Adipocyte (in vitro differentiated cells): ENCODE measurements around the gene NDUFAF2.
A peak's percentile ranks its signal among the peaks of the same experiment; 100 is the strongest.
"Not testable (repeated sequence)": the region's sequence is repeated elsewhere in the genome, so short reads cannot be mapped to it uniquely, and the experiment has no call there.

Experiments used
- DNase-seq: peaks from one replicate; pipeline ENCODE4 v3.0.0-alpha.2; 2015; ENCODE audit warnings: low read depth
- H3K27me3 ChIP-seq: replicated peaks from 2 replicates; pipeline ENCODE4 v1.7.0; 2013; ENCODE audit warnings: mild to moderate bottlenecking, low read length, moderate library complexity; ENCODE audit not compliant: control insufficient read depth, insufficient read depth
- H3K36me3 ChIP-seq: 2 replicates; pipeline ENCODE4 v1.7.0; 2013; ENCODE audit warnings: low read length, mild to moderate bottlenecking, moderate library complexity; ENCODE audit not compliant: control insufficient read depth, insufficient read depth, severe bottlenecking
- H3K4me1 ChIP-seq: 2 replicates; pipeline ENCODE4 v1.7.0; 2013; ENCODE audit warnings: mild to moderate bottlenecking, low read length, moderate library complexity; ENCODE audit not compliant: control insufficient read depth, insufficient read depth
- H3K4me3 ChIP-seq: 2 replicates; pipeline ENCODE4 v1.7.0; 2013; ENCODE audit warnings: mild to moderate bottlenecking, low read length, moderate library complexity
- H3K9ac ChIP-seq: 2 replicates; pipeline ENCODE4 v1.7.0; 2013; ENCODE audit warnings: mild to moderate bottlenecking, low read length, moderate library complexity
- H3K9me3 ChIP-seq: 2 replicates; pipeline ENCODE4 v1.7.0; 2013; ENCODE audit warnings: mild to moderate bottlenecking, low read length, moderate library complexity; ENCODE audit not compliant: control insufficient read depth

The NDUFAF2 gene

GRCh38 chr5:61019642-61020041 lies 74.6 kb downstream of the NDUFAF2 start:
- Histone ChIP-seq H3K9me3 (no peaks in the 10 kb centered on the region), H3K4me3 (no peak overlapping the region), H3K9ac (no peak overlapping the region), H3K27me3 (no peaks in the 10 kb centered on the region), H3K4me1 (peaks cover 33% of the 10 kb centered on the region), H3K36me3 (no peaks in the 10 kb centered on the region)
- peak; percentile 22 for DNase-seq

GRCh38 chr5:61020415-61020814 lies 75.4 kb downstream of the NDUFAF2 start:
- H3K4me1 ChIP-seq: peaks cover 33% of the 10 kb centered on the region
- H3K36me3 ChIP-seq: no peaks in the 10 kb centered on the region
- H3K27me3 ChIP-seq: no peaks in the 10 kb centered on the region
- H3K9me3 ChIP-seq: no peaks in the 10 kb centered on the region
- no peak overlapping the region for H3K9ac ChIP-seq
- DNase-seq: no peak
- H3K4me3 ChIP-seq: no peak overlapping the region

- Histone ChIP-seq H3K4me1 (peaks cover 33% of the 10 kb centered on the region), H3K4me3 (peak overlapping the region; percentile 24), H3K9ac (peak overlapping the region; percentile 43), H3K27me3 (no peaks in the 10 kb centered on the region), H3K36me3 (no peaks in the 10 kb centered on the region), H3K9me3 (no peaks in the 10 kb centered on the region)
- DNase-seq: peak; percentile 60
Observed at GRCh38 chr5:61023131-61023530, 78.1 kb downstream of the NDUFAF2 start.

- Histone ChIP-seq H3K9ac (no peak overlapping the region), H3K4me3 (no peak overlapping the region), H3K4me1 (peaks cover 16% of the 10 kb centered on the region), H3K27me3 (no peaks in the 10 kb centered on the region), H3K36me3 (no peaks in the 10 kb centered on the region), H3K9me3 (no peaks in the 10 kb centered on the region)
- no peak for DNase-seq
Observed at GRCh38 chr5:61026004-61026403, 81.0 kb downstream of the NDUFAF2 start.

DNA sequence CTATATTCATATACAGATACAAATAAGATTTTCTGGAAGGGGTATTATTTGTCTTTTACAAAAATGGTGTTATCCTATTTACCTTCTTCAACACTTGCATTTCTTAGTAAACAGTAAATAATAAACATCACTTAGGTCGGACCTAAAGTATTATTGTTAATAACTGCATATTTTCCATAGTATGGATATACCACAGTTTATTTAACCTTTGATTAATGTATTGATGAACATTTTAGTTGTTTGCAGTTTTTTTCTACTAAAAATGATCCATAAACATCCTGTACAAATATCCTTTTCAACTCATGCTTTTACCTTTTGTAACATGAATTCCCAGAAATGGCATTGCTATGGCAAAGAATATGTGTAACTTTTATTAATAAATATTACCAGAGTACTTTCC lies 83.4 kb downstream of the NDUFAF2 start:
- no peaks in the 10 kb centered on the region for H3K27me3 ChIP-seq
- DNase-seq: no peak

GRCh38 chr5:61029456-61030162 lies 84.6 kb downstream of the NDUFAF2 start:
- no peak overlapping the region for H3K4me3 ChIP-seq
- DNase-seq: peak; percentile 23
- H3K4me1 ChIP-seq: no peaks in the 10 kb centered on the region
- H3K27me3 ChIP-seq: no peaks in the 10 kb centered on the region
- no peak overlapping the region for H3K9ac ChIP-seq
- no peaks in the 10 kb centered on the region for H3K9me3 ChIP-seq
- H3K36me3 ChIP-seq: no peaks in the 10 kb centered on the region

More for the DNA sequence above, 83.4 kb downstream of the NDUFAF2 start:
- Histone ChIP-seq H3K9ac (no peak overlapping the region), H3K9me3 (no peaks in the 10 kb centered on the region), H3K4me3 (no peak overlapping the region), H3K36me3 (no peaks in the 10 kb centered on the region), H3K4me1 (peaks cover 4% of the 10 kb centered on the region)

DNA sequence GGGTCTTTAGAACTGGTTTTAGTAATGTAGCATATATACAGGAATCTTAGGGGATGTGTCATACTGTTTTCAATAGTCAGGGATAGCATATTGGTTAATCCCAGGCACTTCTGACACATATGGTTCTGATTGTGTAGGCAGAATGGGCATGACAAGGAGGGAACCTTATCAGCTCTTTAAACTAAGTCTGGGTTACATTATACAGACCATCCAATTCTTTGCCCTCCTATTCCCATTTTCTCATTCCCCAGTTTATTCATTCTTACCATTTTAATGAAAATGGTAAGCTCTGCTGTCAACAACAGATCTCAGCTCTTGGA lies 85.1 kb downstream of the NDUFAF2 start:
- Histone ChIP-seq H3K9me3 (no peaks in the 10 kb centered on the region), H3K9ac (no peak overlapping the region), H3K27me3 (no peaks in the 10 kb centered on the region), H3K4me3 (no peak overlapping the region), H3K36me3 (no peaks in the 10 kb centered on the region), H3K4me1 (no peaks in the 10 kb centered on the region)
- DNase-seq: peak; percentile 77

DNA sequence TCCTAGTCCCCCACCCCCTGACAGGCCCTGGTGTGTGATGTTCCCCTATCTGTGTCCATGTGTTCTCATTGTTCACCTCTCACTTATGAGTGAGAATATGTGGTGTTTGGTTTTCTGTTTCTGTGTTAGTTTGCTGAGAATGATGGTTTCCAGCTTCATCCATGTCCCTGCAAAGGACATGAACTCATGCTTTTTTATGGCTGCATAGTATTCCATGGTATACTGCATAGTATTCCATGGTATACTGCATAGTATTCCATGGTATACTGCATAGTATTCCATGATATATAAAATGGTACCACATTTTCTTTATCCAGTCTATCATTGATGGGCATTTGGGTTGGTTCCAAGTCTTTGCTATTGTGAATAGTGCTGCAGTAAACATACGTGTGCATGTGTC lies 86.3 kb downstream of the NDUFAF2 start:
- not testable (repeated sequence) for H3K36me3 ChIP-seq, DNase-seq, H3K4me3 ChIP-seq, H3K27me3 ChIP-seq, H3K9ac ChIP-seq, H3K9me3 ChIP-seq, H3K4me1 ChIP-seq

DNA sequence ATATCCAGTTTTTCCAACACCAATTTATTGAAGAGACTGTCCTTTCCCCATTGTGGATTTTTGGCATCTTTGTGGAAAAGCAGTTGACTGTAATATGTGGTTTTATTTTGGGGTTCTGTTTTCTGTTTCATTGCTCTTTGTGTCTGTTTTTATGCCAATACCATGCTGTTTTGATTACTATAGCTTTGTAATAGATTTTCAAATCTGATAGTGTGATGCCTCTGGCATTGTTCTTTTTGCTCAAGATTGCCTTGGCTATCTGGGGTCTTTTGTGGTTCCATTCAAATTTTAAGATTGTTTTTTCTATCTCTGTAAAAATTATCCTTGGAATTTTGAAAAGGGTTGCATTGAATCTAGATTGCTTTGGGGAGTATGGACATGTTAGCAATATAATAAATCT lies 99.5 kb downstream of the NDUFAF2 start:
- H3K9me3 ChIP-seq: peaks cover 6% of the 10 kb centered on the region
- no peak overlapping the region for H3K9ac ChIP-seq
- no peaks in the 10 kb centered on the region for H3K36me3 ChIP-seq

GRCh38 chr5:61047346-61047745 lies 102.3 kb downstream of the NDUFAF2 start:
- Histone ChIP-seq H3K27me3 (no peaks in the 10 kb centered on the region), H3K9ac (no peak overlapping the region), H3K9me3 (peaks cover 6% of the 10 kb centered on the region), H3K4me3 (no peak overlapping the region), H3K4me1 (peaks cover 21% of the 10 kb centered on the region), H3K36me3 (no peaks in the 10 kb centered on the region)
- no peak for DNase-seq

More for the DNA sequence above, 99.5 kb downstream of the NDUFAF2 start:
- Histone ChIP-seq H3K27me3 (no peaks in the 10 kb centered on the region), H3K4me1 (peaks cover 8% of the 10 kb centered on the region), H3K4me3 (no peak overlapping the region)
- DNase-seq: no peak

- peaks cover 6% of the 10 kb centered on the region for H3K9me3 ChIP-seq
- H3K36me3 ChIP-seq: no peaks in the 10 kb centered on the region
- H3K4me3 ChIP-seq: no peak overlapping the region
- peak; percentile 48 for DNase-seq
- H3K27me3 ChIP-seq: no peaks in the 10 kb centered on the region
- peaks cover 32% of the 10 kb centered on the region for H3K4me1 ChIP-seq
- no peak overlapping the region for H3K9ac ChIP-seq
Observed at GRCh38 chr5:61048534-61048933, 103.5 kb downstream of the NDUFAF2 start.

DNA sequence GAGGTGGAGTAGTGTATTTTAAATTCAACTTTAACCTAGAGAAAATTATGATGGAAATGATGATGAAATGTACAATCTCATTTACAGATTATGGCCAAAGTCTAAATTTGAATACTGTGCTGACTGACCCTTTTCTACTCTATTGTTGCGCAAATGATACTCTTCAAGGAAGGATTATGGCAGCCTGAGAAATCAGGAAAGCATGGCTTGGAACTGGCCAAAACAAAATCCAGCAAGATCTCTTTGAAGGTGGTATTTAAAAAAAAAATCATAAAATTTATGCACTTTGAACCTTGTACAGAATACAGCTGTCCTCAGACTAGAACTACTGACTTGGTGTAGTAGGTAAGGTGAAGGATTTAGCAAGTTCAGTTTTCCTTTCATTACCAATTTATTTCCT lies 105.3 kb downstream of the NDUFAF2 start:
- no peak for DNase-seq
- Histone ChIP-seq H3K9ac (no peak overlapping the region), H3K27me3 (no peaks in the 10 kb centered on the region), H3K4me3 (no peak overlapping the region), H3K36me3 (no peaks in the 10 kb centered on the region), H3K4me1 (peaks cover 32% of the 10 kb centered on the region), H3K9me3 (no peaks in the 10 kb centered on the region)
